Left ventricle myocardium superior (tissue), 1 donor: ENCODE data around the gene KRT72. TPM values are rescaled to one million over a fixed set of nuclear protein-coding genes. Genes with fewer than 3 reads are reported as not detected.

Source experiments
- ATAC-seq: fragments of 200-7000 bp; cut with Tn5 transposase; one replicate; pipeline ENCODE4 v1.9.1; 2020; ENCODE audit warnings: mild to moderate bottlenecking, moderate library complexity
- DNase-seq: peaks from one replicate; pipeline ENCODE4 v3.0.0-alpha.2; 2020
- intact Hi-C: fragments of 100-400 bp; cut with micrococcal nuclease; formaldehyde crosslinking; loops from one replicate; pipeline ENCODE4 v1.11.0; 2022
- total RNA-seq: library from RNA; stranded (reverse); fragmentation: NEBNext Ultra II Directional; extraction: Animal tissue kit (Norgen Biotek cat#: 25700); gene quantifications from one replicate; pipeline ENCODE4 v1.2.1, GENCODE V29; 2021
- donor health status: DM: no; HTN: yes; CAD: no; lungs with severe emphysema.

KRT72 gene
- total RNA-seq, 1 donor from 2014 or later, result not detected

GRCh38 chr12:52582971-52583456, 18.2 kb downstream of the KRT72 start:
- peak; percentile 87 for ATAC-seq
- intact Hi-C loops, result loop anchor here (5.0 kb wide), 1 partner anchor 294 kb away; no protein-coding TSS in a partner anchor
- peak; percentile 41 for DNase-seq

GRCh38 chr12:52582486-52582885, 18.8 kb downstream of the KRT72 start:
- DNase-seq, result no peak
- ATAC-seq, result no peak
- intact Hi-C loops, result loop anchor here (5.0 kb wide), 1 partner anchor 295 kb away; no protein-coding TSS in a partner anchor

GRCh38 chr12:52581481-52581880, 19.8 kb downstream of the KRT72 start:
- no peak for ATAC-seq
- intact Hi-C loops, result loop anchor here (5.0 kb wide), 1 partner anchor 296 kb away; no protein-coding TSS in a partner anchor
- DNase-seq, result no peak

GRCh38 chr12:52581066-52581465, 20.2 kb downstream of the KRT72 start:
- ATAC-seq (no peak), DNase-seq (no peak)
- intact Hi-C loops, result loop anchor here (5.0 kb wide), 1 partner anchor 296 kb away; no protein-coding TSS in a partner anchor

GRCh38 chr12:52580496-52580895, 20.8 kb downstream of the KRT72 start:
- intact Hi-C loops, result loop anchor here (5.0 kb wide), 1 partner anchor 297 kb away; no protein-coding TSS in a partner anchor
- ATAC-seq, result no peak
- no peak for DNase-seq

GRCh38 chr12:52579468-52580465, 21.5 kb downstream of the KRT72 start:
- ATAC-seq (no peak), DNase-seq (no peak)
- intact Hi-C loops, result loop anchor here (5.0 kb wide), 1 partner anchor 298 kb away; no protein-coding TSS in a partner anchor

GRCh38 chr12:52578469-52578868, 22.8 kb downstream of the KRT72 start:
- ATAC-seq (no peak), DNase-seq (no peak)
- intact Hi-C loops, result no loop called here

GRCh38 chr12:52577316-52577715, 23.9 kb downstream of the KRT72 start:
- intact Hi-C loops, result no loop called here
- no peak for ATAC-seq
- DNase-seq, result no peak

- intact Hi-C loops, result no loop called here
- no peak for ATAC-seq
- no peak for DNase-seq
Measured at GRCh38 chr12:52575948-52576347, 25.3 kb downstream of the KRT72 start.

GRCh38 chr12:52575256-52575655, 26.0 kb downstream of the KRT72 start:
- intact Hi-C loops, result no loop called here
- no peak for ATAC-seq
- DNase-seq, result no peak

GRCh38 chr12:52573743-52574142, 27.5 kb downstream of the KRT72 start, which contains the start of gene KRT74:
TSS of gene KRT74 (minus strand) at chr12:52573843. CDS start at chr12:52573777, 66 bp downstream.
- ATAC-seq (no peak), DNase-seq (no peak)
- intact Hi-C loops, result no loop called here

GRCh38 chr12:52573306-52573705, 28.0 kb downstream of the KRT72 start:
- intact Hi-C loops, result no loop called here
- DNase-seq (no peak), ATAC-seq (no peak)

GRCh38 chr12:52570511-52570910, 30.8 kb downstream of the KRT72 start:
- intact Hi-C loops, result no loop called here
- ATAC-seq, result no peak
- no peak for DNase-seq

- no peak for DNase-seq
- no peak for ATAC-seq
- intact Hi-C loops, result no loop called here
Measured at GRCh38 chr12:52568111-52568510, 33.2 kb downstream of the KRT72 start.

- DNase-seq (peak; percentile 80), ATAC-seq (peak; percentile 99)
- intact Hi-C loops, result no loop called here
Measured at GRCh38 chr12:52566847-52567291, 34.4 kb downstream of the KRT72 start.

- intact Hi-C loops, result no loop called here
- DNase-seq, result no peak
- ATAC-seq, result no peak
Measured at GRCh38 chr12:52564582-52564981, 36.7 kb downstream of the KRT72 start.

GRCh38 chr12:52561880-52562449, 39.3 kb downstream of the KRT72 start:
- DNase-seq (no peak), ATAC-seq (no peak)
- intact Hi-C loops, result no loop called here

GRCh38 chr12:52559979-52560378, 41.3 kb downstream of the KRT72 start:
- intact Hi-C loops, result no loop called here
- DNase-seq (no peak), ATAC-seq (no peak)

- DNase-seq, result no peak
Measured at GRCh38 chr12:52558781-52559445, 42.4 kb downstream of the KRT72 start.

More at GRCh38 chr12:52558781-52559445, 42.4 kb downstream of the KRT72 start:
- no peak for ATAC-seq
- intact Hi-C loops, result no loop called here
